ENCODE data around the gene DAPK1.
"Not testable (repeated sequence)": the region's sequence is repeated elsewhere in the genome, so short reads cannot be mapped to it uniquely, and the experiment has no call there.

Gene DAPK1

DNA sequence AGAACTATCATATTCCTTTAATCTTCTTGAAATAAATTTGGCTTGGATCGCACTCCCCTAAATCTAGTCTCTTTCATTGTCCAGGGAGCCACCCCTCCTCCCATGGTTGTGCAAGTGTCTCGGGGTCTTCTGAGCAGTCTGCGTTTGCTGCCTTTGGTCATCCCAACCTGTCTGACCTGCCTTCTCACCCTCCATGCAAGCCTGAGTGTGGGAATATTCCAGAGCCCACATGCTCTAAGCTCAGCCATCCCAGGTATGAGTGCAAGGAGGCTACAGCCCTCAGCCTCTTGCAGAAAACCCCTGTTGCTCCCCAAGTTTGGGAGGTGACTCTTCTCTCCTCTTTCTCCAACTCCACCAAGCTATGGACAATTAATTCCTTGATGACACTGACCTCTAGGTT, 220.6 kb downstream of the DAPK1 start:
- no peak for FAIRE-seq

DNA sequence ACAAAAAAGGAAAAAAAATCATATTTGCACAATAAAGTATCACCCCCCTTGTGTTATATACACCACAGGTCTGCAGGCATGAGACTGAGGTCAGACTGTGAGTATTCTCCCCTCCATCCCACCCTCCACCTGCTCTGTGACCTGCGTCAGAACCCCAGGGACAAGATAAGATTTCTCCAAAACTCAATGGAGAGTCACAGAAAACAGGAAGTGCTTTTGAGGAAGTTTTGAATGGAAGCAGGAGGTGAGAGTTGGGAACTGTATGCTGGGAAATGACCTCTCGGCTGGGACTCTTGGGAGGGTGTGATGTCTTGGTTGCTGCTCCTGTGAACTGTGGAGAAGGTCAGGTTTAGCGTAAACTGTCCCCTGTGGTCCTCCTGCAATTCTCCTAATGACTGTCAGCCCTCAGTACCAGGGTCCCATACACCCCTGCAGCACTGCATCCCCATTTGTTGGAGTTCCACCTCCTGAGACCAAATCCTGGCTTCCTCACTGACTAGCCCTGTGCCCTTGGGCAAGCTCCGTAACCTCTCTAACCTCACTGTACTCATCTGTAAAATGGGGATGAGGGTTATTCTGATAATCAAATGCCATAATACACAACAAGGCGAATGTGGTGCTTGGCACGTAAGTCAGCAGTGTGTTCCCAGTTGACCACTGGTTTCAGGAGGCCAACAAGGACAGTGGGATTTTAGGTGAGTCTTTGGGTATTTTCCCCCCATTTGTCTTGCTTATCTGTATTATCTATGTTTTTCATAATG, 221.4 kb downstream of the DAPK1 start:
- no peak for FAIRE-seq

DNA sequence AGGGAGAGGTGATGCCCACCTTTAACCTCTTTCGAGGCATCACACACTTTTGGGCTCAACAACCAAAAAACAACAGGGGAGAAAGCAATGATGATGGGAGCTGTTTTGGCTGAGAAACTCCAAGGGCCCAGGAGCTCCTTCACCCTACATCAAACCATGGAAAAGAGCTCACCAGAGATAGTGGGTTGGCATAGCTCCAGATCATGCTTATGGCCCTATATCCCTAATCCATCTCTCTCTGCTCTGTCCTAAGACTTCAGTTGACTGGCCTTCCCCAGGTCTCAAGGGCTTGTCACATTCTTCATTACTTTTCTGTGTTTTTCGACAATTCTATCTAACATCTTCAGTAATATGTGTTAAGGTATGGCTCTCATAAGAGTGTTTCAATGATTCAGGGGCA, 222.5 kb downstream of the DAPK1 start:
- no peak for FAIRE-seq

DNA sequence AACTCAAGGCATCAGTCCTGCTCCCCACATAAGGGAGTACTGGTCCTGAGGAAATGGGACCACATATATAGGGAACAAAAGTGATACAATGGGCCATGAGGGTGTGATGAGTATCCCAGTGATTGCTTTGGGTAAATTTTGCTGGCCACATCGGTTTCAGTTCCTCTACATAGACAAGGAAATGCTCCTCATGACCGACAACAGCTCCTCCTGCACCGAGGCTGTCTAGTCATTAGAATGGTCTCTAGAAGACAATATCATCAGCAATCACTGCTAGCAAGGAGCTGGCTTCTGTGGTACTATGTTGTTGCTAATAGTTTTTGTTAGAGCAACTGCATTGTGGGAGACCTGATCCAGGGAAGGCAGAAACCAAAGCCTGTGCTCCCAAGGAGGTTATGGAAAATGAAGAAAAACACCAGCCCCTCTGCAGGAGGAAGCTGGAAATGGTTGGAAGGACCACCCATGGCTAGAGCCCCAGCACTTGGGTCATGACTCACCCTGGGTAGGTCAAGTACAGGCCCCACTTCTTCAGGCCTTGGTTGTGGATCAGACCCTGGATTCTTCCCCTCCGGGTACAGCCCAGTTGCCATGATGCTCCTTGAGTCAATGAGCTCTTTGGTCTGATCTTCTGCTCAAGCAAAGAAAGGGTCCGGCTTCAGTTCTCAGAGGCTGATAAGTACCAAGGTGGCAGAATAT, 224.9 kb downstream of the DAPK1 start:
- no peak for FAIRE-seq

DNA sequence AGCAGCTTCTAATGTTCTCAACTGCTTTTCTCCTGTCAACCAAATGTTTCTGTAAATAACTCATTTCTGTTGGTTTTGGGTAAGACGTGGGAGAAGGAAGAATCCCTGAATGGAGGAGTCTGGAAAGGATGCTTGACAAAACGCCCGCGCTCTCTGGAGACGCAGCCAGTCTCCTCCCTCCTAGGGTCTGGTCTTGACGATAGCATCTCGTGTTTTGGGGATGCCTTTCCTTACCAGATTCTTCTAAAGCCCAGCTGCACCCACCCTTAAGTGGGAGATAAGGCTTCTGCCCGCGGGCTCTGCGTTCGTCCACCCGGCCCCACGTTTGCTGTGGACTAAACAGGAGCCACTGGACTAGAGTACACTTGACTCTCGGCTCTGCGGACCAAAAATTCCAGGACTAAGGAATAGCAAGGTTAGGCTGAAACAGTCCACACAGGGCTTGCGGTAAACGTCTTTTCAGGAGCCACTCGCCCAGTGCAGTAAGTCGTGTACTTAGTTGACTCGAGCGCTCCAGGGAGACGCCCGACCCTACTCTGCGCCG, 227.8 kb downstream of the DAPK1 start:
- FAIRE-seq = no peak

DNA sequence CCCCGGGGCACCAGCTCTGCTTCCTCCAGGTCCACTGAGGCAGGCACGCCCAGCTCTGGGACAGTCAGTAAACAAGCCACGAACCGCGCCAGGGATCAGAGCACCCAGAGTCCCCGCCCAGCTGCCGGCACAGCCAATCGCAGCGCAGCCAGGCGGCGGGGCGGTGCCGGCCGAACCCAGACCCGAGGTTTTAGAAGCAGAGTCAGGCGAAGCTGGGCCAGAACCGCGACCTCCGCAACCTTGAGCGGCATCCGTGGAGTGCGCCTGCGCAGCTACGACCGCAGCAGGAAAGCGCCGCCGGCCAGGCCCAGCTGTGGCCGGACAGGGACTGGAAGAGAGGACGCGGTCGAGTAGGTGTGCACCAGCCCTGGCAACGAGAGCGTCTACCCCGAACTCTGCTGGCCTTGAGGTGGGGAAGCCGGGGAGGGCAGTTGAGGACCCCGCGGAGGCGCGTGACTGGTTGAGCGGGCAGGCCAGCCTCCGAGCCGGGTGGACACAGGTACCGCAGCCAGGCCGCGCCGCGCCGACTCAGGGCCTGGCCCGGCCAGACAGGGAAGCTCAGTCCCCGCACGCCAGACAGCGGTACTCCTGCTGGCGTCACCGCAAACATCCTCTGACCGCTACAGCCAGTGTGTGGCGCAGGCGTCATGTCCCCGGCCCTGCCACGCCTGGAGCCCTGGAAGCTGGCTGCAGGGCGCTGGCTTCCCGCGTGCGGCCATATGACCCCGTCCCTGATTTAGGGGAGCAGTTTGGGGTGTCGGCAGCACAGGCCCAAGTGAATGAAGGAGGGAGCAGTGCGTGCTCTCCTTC, 228.4 kb downstream of the DAPK1 start, which contains the start of gene CTSL:
CTSL (plus strand) TSS at position 220 of the 810 bp plus-strand sequence. CDS start 1,485 bp downstream, outside the sequence.
- no peak for FAIRE-seq

DNA sequence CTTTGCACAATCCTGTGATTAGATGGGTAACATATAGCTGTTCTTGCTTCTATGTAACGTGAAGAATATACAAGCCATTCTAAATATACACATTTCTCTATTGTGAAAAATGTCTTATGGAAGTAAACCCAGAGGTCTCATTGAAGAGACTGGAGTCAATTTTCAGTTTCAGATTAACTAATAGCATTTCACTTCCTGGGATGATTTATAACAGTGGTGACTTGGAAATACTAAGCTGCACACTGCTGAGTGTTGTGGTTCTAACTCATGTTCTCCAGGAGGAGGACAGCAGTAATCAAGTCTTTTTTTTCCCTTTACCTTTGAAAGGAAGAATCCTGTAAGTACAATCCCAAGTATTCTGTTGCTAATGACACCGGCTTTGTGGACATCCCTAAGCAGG, 231.6 kb downstream of the DAPK1 start:
- no peak for FAIRE-seq

DNA sequence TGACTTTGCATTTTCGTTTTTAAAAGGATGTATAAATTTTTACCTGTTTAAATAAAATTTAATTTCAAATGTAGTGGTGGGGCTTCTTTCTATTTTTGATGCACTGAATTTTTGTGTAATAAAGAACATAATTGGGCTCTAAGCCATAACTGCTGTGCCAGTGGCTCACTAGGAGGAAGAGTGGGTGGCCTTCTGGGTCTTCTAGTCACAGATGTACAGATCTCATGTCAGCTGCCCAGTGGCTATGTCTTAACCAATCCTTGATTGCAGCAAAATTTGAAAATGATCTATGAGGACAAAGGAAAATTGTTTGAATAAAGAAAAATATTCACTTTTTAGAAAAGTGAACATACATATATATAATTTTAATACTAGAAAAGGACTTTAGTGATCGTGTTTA, 233.7 kb downstream of the DAPK1 start:
- no peak for FAIRE-seq

DNA sequence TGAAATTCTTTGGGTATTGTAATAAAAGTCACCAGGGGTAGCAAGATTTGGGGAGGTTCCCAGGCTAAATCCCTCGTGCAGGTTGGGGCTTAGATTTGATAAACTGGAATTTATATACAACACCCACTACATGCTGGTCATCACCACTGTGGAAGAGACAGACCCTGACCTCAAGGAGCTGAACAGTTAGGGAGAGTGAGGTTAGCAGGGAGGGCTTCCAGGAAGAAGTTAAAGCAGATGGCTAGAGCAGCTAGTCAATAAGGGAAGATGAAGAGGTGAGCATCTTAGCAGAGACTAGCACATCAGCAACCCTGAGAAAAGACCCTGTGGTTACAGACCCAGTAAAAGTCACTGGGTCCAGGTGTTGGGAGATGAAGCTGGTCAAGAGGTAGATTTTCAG, 234.7 kb downstream of the DAPK1 start:
- FAIRE-seq = no peak

DNA sequence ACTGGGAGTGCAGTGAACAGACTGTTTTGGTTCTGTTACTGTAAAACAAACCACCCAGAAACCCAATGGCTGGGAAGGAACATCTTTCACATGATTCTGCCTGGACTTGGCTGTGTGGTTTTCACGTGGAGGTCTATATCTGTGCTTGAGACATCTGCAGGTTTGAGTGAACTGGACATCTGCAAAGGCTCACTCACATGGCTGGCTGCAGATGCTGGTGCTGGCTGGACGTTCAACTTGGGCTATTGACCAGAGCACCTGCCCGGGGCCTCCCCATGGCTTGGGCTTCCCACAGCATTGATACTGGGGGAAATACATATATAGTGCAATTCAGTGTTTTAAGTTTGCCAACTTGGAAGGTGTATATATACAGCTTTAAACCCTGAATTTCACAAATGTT, 235.1 kb downstream of the DAPK1 start:
- FAIRE-seq = no peak

DNA sequence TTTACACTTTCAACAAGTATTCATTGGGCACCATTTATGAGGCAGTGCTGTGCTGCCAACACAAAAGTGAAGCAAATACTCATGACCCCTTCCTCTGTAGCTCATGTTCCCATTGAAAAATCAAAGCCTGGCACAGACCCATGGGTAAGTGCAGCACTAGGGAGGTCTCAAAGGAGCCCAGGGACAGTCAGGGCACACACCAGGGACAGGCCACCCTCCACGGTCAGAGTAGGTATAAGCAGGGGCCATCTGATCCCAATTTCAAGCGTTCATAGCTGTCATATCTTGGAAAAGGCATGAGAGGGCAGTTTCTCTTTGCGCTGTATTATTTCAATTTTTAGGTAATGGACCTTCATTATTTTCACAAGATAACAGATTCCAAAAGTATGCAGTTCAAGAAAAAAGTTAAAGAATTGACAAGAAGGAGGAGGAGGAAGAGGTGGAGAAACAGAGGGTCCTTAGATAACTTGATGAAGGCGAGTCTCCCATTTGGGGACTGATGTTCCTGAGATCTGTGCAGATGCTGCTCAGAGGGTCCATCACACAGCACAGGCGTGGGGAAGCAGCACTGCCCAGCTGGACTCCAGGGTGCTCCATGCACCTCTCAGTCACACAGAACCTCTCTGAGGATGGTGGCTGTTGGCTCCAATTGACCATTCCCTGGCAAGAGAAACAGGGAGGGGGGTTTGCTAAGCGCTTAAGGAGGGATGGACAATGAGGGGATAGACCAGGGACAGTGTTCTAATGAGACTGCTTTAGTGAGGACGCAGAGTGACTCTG, 235.8 kb downstream of the DAPK1 start:
- FAIRE-seq = no peak

DNA sequence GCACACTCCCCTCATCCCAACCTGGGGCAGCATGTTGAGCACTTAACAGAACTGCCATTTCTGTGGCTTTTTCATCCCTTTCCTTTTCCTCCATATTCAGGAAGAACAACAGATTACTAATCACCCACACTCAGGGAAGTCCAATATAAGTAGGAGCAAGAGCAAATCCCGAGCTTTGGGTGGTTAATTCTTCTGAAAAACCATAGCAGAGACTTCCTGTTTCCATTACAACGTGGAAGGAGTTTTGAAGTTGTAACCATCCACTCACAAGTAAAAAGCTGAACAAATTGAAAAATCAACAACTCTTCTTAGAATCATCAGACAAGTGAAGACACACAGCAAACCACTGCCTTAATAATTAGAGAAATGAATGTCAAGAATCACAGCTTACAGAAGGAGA, 236.4 kb downstream of the DAPK1 start:
- FAIRE-seq = no peak

DNA sequence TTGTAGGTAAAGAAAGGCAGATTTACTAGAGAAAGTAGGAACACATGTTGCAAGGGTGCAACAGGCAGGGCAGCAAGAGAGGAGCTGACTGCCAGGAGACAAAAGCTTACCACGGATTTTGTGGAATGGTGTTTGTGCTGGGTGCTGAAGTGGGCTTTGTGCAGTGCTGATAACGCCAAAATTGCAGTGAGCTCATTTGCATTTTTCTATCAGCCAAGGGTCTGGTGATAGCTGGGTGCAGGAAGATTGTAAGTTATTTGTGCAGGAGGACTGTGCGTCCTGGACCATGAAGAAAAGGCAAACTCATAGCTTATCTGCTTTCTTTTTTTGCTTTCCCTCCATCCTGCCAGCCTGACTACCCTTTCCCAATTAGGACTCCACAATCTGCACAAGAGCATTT, 241.9 kb downstream of the DAPK1 start:
- no peak for FAIRE-seq

DNA sequence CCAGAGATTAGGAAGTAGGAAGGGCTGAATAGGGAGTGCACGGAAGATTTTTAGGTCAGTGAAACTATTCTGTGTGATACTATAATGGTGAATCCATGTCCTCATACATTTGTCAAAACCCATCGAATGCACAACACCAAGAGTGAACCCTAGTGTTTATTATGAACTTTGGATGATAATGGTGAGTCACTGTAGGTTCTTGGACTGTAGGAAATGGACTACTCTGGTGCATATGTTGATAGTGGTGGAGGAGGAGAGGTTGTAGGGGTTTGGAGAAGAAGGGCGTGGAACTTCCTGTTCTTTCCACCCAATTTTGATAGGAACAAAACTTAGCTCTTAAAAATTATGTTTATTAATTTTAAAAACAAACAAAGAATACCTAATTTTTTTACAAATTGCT, 242.5 kb downstream of the DAPK1 start:
- no peak for FAIRE-seq

DNA sequence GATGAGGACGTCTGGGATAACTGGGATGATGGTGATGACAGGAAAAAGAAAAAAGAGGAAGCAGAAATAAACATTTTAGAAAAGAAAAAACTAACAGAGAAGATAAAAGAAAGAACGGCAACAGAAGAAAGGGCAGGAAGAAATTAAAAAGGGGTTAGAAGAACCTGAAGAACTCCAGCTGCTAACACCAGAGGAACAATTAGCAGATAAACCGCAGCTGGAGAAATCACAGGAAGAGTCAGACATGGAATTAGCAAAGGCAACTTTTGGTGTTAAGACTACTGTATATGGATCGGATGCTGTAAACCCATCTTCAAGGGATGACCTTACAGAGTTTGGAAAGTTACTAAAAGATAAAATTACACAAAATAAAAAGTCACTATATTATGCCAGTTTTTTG, 243.7 kb downstream of the DAPK1 start:
- FAIRE-seq = no peak

DNA sequence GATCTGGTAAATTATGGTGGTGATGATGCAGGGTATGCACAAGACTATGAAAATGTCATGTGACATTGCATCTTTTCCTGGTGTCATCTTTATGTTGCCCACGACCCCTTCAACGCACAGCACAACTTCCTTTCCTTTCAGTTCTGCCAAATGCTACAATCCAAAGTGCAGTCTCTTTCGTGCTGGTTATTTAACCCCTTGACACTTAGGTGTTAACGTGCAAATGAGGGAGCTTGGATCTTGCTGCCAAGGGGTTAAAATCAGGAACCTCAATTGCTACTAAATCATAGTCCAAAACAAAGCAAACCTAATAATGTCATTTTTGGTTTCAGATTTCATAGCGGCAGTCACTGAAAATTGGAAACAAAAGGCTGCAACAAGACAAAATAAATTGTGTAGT, 244.2 kb downstream of the DAPK1 start:
- no peak for FAIRE-seq

DNA sequence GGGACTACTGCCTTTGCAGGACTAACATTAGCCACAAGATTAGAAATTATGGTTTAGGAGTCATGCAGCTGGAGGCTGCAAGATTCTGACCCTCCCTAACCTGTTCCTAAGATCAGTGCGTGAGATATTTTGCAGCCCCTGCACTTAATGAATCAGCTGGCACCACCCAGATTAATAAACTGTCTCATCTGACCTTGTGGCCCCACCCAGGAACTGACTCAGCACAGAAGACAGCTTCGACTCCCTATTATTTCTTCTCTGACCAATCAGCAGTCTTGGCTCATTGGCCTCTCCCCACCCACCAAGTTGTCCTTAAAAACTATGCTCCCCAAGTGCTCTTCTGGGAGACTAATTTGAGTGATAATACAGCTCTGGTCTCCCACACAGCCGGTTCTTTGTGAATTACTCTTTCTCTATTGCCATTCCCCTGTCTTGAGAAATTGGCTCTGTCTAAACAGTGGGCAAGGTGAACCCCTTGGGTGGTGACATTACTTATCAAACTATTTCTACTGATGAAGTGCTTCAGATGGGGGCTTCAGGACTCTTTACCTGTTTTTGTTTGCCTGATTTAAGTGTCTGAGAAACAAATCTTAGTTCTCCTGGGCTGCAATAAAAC, 245.3 kb downstream of the DAPK1 start:
- FAIRE-seq = no peak

DNA sequence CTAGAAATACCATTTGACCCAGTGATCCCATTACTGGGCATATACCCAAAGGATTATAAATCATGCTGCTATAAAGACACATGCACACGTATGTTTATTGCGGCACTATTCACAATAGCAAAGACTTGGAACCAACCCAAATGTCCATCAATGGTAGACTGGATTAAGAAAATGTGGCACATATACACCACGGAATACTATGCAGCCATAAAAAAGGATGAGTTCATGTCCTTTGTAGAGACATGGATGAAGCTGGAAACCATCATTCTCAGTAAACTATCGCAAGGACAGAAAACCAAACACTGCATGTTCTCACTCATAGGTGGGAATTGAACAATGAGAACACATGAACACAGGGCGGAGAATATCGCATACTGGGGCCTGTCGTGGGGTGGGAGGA, 246.6 kb downstream of the DAPK1 start:
- FAIRE-seq = not testable (repeated sequence)

DNA sequence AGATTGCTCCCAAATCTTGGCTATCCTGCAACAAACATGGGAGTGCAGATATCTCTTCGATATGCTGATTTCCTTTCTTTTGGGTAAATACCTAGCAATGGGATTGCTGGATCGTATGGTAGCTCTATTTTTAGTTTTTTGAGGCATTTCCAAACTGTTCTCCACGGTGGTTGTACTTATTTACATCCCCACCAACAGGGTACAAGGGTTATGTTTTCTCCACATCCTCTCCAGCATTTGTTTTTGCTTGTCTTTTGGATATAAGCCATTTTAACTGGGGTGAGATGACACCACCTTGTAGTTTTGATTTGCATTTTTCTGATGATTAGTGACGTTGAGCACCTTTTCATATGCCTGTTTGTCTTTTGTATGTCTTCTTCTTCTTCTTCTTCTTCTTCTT, 248.5 kb downstream of the DAPK1 start:
- FAIRE-seq = no peak

DNA sequence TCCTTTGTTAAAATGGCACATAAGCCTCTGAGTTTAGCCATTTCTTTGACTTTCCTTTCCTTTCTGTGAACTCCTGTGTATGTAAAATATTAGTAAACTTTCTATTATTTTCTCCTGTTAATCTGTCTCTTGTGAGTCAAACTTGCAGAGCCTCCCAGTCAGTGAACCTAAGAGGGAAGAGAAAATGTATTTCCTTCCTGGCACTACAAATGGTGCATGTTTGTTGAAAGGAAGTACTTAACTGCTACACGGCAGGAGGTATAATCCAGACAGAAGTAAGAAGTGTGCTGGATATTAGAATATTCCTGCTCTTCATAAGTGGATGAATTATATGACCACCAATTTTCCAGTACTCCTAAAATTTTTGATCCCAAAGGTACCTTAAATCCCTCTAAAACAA, 251.2 kb downstream of the DAPK1 start:
- no peak for FAIRE-seq

DNA sequence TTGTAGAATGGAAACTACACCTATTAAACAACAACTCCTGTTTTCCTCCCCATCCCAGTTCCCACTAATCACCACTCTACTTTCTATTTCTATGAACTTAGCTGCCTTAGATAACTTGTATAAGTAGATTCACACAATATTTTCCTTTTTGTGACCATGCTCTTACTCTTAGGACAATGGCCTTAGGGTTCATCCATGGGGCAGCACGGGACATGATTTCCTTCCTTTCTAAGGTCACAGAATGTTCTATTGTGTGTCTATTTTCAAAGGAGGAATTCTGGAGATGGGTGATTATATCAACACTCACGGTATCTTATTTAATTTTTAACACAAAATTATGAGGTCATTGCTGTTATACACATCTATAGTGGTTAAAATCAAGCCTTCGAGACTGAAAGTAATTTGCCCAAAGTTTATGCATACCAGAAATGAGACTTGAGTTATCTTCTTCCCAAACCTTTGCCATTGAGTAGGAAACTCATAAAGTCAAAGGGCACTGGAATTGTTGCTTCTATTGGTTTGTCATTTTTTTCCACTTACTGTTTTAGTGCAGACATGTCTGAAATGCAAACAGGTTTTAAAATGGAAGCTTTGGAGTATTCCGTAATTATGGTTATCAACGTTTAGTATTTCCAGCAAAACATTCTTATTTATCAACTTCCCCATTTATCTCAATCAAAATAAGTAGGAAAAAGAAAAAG, 251.8 kb downstream of the DAPK1 start:
- no peak for FAIRE-seq
